Progenitor cell of endocrine pancreas (in vitro differentiated cells): ENCODE measurements around the gene ABHD11. TPM values are rescaled to one million over a fixed set of nuclear protein-coding genes. Genes with fewer than 3 reads are reported as not detected.
"Not testable (repeated sequence)": the region's sequence is repeated elsewhere in the genome, so short reads cannot be mapped to it uniquely, and the experiment has no call there.

ENCODE experiments used
- DNase-seq: peaks from one replicate; pipeline ENCODE4 v3.0.0; 2021; ENCODE audit warnings: low spot score; ENCODE audit not compliant: unreplicated experiment
- H3K27ac Mint-ChIP-seq: 2 replicates; pipeline ENCODE4 v1.8.0; 2021; ENCODE audit warnings: mild to moderate bottlenecking, moderate library complexity, mixed read lengths
- H3K27me3 Mint-ChIP-seq: 2 replicates; pipeline ENCODE4 v1.8.0; 2021; ENCODE audit warnings: mixed read lengths
- H3K36me3 Mint-ChIP-seq: 2 replicates; pipeline ENCODE4 v1.8.0; 2022; ENCODE audit warnings: mixed read lengths; ENCODE audit not compliant: insufficient read depth
- H3K4me1 Mint-ChIP-seq: 2 replicates; pipeline ENCODE4 v1.8.0; 2021; ENCODE audit warnings: low read depth, mixed read lengths
- H3K4me3 Mint-ChIP-seq: 2 replicates; pipeline ENCODE4 v1.8.0; 2021; ENCODE audit warnings: low read depth, mild to moderate bottlenecking, moderate library complexity, mixed read lengths
- H3K9me3 Mint-ChIP-seq: 2 replicates; pipeline ENCODE4 v1.8.0; 2021; ENCODE audit warnings: low read depth, mixed read lengths
- CTCF ChIP-seq: fragments of 200-600 bp; sonication (generic); IDR thresholded peaks from one replicate; pipeline ENCODE4 v1.5.0; 2021; ENCODE audit warnings: antibody characterized with exemption, mild to moderate bottlenecking; ENCODE audit not compliant: unreplicated experiment
- total RNA-seq: library from RNA; stranded (reverse); gene quantifications from 2 replicates; pipeline ENCODE4 v1.2.1, GENCODE V29; 2021

The ABHD11 gene
- total RNA-seq, 1 donor from 2014 or later = 62.9 TPM

- TF ChIP-seq CTCF = no peak
- DNase-seq = no peak
- H3K9me3 Mint-ChIP-seq = no peaks in the 10 kb centered on the region
- H3K36me3 Mint-ChIP-seq = no peaks in the 10 kb centered on the region
- no peak overlapping the region for H3K4me3 Mint-ChIP-seq
- no peak overlapping the region for H3K27ac Mint-ChIP-seq
- peaks cover 9% of the 10 kb centered on the region for H3K27me3 Mint-ChIP-seq
- H3K4me1 Mint-ChIP-seq = peaks cover 6% of the 10 kb centered on the region
These were observed 15.8 kb downstream of the ABHD11 start for GRCh38 chr7:73722785-73723184.

- not testable (repeated sequence) for H3K27ac Mint-ChIP-seq, DNase-seq, H3K4me3 Mint-ChIP-seq, H3K27me3 Mint-ChIP-seq, H3K4me1 Mint-ChIP-seq, H3K36me3 Mint-ChIP-seq, H3K9me3 Mint-ChIP-seq
These were observed 16.4 kb downstream of the ABHD11 start for GRCh38 chr7:73722182-73722581.

GRCh38 chr7:73721377-73721817 is 17.2 kb downstream of the ABHD11 start:
- peak overlapping the region; percentile 65 for H3K4me3 Mint-ChIP-seq
- no peak for TF ChIP-seq CTCF
- no peak overlapping the region for H3K27ac Mint-ChIP-seq
- no peak for DNase-seq
- peaks cover 9% of the 10 kb centered on the region for H3K27me3 Mint-ChIP-seq
- H3K36me3 Mint-ChIP-seq = no peaks in the 10 kb centered on the region
- H3K4me1 Mint-ChIP-seq = peaks cover 12% of the 10 kb centered on the region
- no peaks in the 10 kb centered on the region for H3K9me3 Mint-ChIP-seq

DNA sequence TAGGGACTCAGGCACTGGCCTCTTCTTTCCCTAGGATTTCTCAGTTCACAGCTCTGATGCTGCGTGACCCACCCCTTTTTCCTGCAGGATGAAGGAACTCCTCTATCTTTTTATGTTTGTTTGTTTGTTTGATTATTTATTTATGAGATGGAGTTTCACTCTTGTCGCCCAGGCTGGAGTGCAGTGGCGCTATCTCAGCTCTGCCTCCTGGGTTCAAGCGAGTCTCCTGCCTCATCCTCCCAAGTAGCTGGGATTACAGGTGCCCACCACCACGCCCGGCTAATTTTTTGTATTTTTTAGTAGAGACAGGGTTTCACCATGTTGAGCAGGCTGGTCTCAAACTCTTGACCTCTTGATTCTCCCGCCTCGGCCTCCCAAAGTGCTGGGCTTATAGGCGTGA is 18.2 kb downstream of the ABHD11 start:
- not testable (repeated sequence) for H3K9me3 Mint-ChIP-seq, DNase-seq, H3K27me3 Mint-ChIP-seq, H3K36me3 Mint-ChIP-seq
- Mint-ChIP-seq H3K27ac (peak overlapping the region; percentile 64), H3K4me1 (peaks cover 20% of the 10 kb centered on the region), H3K4me3 (peak overlapping the region; percentile 73)

- H3K9me3 Mint-ChIP-seq = no peaks in the 10 kb centered on the region
- no peak for DNase-seq
- peaks cover 21% of the 10 kb centered on the region for H3K4me1 Mint-ChIP-seq
- H3K27ac Mint-ChIP-seq = peak overlapping the region; percentile 27
- no peak for TF ChIP-seq CTCF
- H3K36me3 Mint-ChIP-seq = no peaks in the 10 kb centered on the region
- H3K27me3 Mint-ChIP-seq = peaks cover 9% of the 10 kb centered on the region
- H3K4me3 Mint-ChIP-seq = peak overlapping the region; percentile 73
These were observed 18.8 kb downstream of the ABHD11 start for GRCh38 chr7:73719806-73720169.

- Mint-ChIP-seq H3K36me3 (no peaks in the 10 kb centered on the region), H3K4me3 (peak within 1 kb of the TSS; percentile 73), H3K4me1 (peaks cover 21% of the 10 kb centered on the region), H3K27me3 (peaks cover 9% of the 10 kb centered on the region), H3K27ac (peak within 1 kb of the TSS; percentile 64), H3K9me3 (no peaks in the 10 kb centered on the region)
- peak; percentile 58 for DNase-seq
- no peak for TF ChIP-seq CTCF
These were observed 19.4 kb downstream of the ABHD11 start, which contains the start of gene STX1A for GRCh38 chr7:73718905-73719805. STX1A (minus strand) TSS chr7:73719669; CDS start chr7:73719631, 38 bp downstream.
